GM19438 (cell line): ENCODE results near the gene CYP46A1.

Experiments used
- ATAC-seq: cut with Tn5 transposase; IDR thresholded peaks from one replicate; pipeline ENCODE4 v1.9.1; 2021; ENCODE audit warnings: low read depth; ENCODE audit not compliant: unreplicated experiment

CYP46A1 gene

GRCh38 chr14:99741227-99741976 lies 57.3 kb downstream of the CYP46A1 start:
- no peak for ATAC-seq

- ATAC-seq, result no peak
Observed at GRCh38 chr14:99742074-99742473, 58.0 kb downstream of the CYP46A1 start.

- ATAC-seq, result no peak
Observed at GRCh38 chr14:99742509-99743487, 58.7 kb downstream of the CYP46A1 start.

GRCh38 chr14:99744199-99744872 lies 60.2 kb downstream of the CYP46A1 start:
- ATAC-seq, result no peak

- no peak for ATAC-seq
Observed at GRCh38 chr14:99744873-99745224, 60.8 kb downstream of the CYP46A1 start.

- ATAC-seq, result no peak
Observed at GRCh38 chr14:99745307-99745951, 61.3 kb downstream of the CYP46A1 start.

GRCh38 chr14:99747167-99747566 lies 63.1 kb downstream of the CYP46A1 start:
- no peak for ATAC-seq

- ATAC-seq, result no peak
Observed at GRCh38 chr14:99747582-99748330, 63.7 kb downstream of the CYP46A1 start.

- no peak for ATAC-seq
Observed at GRCh38 chr14:99748529-99748928, 64.4 kb downstream of the CYP46A1 start.

GRCh38 chr14:99749142-99749541 lies 65.0 kb downstream of the CYP46A1 start:
- no peak for ATAC-seq

- ATAC-seq, result no peak
Observed at GRCh38 chr14:99749763-99750715, 65.9 kb downstream of the CYP46A1 start.

GRCh38 chr14:99750746-99751450 lies 66.8 kb downstream of the CYP46A1 start:
- no peak for ATAC-seq

- ATAC-seq, result no peak
Observed at GRCh38 chr14:99751539-99752485, 67.7 kb downstream of the CYP46A1 start.

- no peak for ATAC-seq
Observed at GRCh38 chr14:99752486-99753121, 68.5 kb downstream of the CYP46A1 start.

- ATAC-seq, result no peak
Observed at GRCh38 chr14:99753225-99754140, 69.4 kb downstream of the CYP46A1 start.
